Stimulated activated CD4-positive, alpha-beta T cell treated with anti-CD3 and anti-CD28 coated beads, Interleukin-12 subunit alpha, Interleukin-12 subunit beta, amount 100 ng/mL, for 24 hours (primary cell): Measurements from ENCODE around the gene METAP1.
"Not testable (repeated sequence)": the region's sequence is repeated elsewhere in the genome, so short reads cannot be mapped to it uniquely, and the experiment has no call there.

Experiments
- DNase-seq, 2 experiments: peaks; one replicate each; pipeline ENCODE4 v3.0.0-alpha.2; 2020; ENCODE audit warnings: low read depth in 2 of 2

The METAP1 gene

DNA sequence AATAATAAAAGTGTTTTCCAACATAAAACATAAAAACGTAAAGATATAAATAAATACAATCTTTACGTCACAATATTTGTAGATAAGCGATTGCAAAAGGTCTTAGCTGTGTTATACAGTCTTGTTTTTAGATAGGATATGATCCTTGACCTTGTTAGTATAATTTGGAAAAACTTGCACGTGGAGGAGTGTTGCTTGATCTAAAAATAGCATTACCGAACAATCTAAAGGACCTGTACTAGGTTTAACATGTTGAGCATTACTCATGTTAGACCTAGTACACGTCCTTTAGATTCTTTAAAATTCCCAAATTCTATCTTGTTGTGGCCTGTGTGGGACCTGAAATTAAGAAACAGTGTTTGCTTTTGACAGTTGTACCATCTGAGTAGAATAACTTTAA is 1.6 kb downstream of the METAP1 start:
- no peak for DNase-seq

DNA sequence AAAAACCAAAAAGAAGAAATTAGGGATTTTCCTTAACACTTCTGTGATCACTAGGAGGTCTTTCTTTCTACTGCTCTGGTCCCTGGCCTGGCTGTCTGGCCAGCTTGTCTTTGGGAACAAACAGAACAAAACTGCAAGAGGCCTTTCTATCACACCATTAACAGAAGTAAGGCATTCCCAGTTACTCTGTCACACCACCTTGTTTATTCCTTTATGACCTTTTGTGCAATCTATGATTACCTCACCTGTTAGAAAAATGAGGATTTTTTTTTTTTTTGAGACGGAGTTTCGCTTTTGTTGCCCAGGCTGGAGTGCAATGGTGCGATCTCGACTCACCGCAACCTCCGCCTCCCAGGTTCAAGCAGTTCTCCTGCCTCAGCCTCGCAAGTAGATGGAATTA is 3.0 kb downstream of the METAP1 start:
- DNase-seq: no peak

DNA sequence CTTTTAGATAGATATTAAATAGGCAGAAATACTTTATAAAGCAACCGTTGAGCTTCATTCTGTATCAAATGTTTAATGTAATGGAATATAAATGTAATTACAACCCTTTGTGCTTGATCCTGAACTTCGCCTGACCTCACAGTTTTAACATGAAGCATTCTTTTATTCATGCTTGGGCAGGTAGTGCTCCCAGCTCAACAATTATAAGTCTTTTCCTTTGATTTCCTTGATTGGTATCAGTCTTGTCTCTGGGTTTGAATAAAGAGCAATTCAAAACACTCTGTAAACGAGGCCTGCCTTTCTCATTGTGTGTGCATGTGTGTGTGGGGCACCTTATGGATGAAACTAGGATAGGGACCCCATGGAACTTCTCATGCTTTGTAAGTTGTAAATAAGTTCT is 6.8 kb downstream of the METAP1 start:
- no peak for DNase-seq

DNA sequence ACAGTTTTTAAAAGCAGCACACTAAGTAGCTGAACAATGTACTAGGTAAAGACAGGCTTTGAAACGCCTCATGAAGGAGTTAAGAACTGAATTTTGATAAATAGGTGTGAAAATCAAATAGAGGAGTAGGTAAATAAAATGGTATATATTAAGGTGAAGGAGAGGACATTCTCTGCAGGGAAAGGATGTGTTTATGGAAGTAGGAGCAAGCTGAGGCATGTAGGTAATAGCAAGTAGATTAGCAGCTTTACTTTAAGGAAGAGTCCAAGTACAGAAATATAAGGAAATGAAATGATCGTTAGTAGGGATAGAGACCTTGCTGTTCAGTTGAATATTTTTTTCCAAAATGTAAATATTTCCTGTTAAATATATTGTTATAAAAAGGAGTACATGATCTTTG is 12.5 kb downstream of the METAP1 start:
- no peak for DNase-seq

DNA sequence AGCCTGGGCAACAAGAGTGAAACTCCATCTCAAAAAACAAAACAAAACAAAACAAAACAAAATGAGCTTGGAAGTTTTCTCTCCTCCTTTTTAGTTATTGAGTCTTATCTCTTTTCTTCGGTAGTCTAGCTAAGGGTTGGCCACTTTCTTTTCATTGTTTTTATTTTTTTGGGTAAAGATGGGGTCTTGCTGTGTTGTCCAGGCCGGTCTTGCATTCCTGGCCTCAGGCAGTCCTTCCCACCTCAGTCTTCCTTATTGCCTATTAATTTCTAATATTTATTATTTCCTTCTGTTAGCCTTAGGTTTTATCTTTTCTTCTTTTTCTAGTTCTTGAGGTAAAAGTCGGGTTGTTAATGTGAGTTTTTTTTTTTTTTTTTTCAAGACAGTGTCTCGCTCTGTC is 16.4 kb downstream of the METAP1 start:
- DNase-seq: no peak

DNA sequence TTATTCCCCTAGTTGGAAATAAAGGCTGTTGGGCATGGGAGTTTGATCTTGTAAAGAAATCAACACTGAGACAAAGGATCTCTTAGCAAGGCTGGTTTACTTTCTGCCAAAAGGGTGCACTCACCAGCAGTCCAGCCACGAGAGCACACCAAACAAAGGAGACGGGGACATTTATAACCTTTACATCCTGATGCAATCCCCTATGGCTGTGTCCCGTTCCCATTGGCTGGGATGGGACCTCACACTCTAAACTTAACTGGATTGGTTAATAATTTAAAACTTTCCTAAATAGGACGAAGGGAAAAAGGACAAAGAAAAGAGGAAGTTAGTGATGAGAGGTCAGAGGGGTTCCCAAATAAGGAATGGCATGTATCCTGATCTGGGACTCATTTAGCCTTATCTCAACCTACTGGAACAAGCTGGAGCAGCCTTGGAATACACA is 17.9 kb downstream of the METAP1 start:
- no peak for DNase-seq

DNA sequence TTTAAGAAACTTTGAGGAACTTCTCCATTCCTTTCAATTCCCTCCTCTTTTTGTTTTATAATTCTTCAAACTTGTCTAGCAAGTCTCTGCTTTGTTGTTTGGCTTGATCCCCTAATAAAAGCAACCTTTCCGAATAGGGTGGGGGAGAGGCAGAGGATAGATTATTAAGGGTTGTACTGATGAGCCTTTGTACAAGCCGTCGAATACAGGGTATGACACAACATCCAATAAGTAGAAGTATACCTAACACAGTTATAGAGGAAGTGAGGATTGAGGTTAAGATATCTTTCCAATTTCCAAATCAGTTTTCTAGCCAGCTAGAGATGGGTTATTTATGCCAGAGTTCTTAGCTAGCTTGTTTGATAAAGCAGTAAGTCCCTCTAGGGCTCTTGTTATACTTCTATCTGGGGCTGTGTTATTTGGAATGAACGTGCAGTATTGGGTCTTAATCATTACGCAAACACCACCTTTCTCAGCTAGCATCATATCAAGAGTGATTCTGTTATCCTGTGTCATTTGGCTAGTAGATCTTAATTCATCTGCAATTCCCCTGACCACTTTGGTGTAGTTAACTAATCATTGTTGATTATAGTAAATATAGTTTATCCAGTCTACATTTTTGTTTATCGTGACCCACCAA is 18.5 kb downstream of the METAP1 start:
- DNase-seq: no peak

DNA sequence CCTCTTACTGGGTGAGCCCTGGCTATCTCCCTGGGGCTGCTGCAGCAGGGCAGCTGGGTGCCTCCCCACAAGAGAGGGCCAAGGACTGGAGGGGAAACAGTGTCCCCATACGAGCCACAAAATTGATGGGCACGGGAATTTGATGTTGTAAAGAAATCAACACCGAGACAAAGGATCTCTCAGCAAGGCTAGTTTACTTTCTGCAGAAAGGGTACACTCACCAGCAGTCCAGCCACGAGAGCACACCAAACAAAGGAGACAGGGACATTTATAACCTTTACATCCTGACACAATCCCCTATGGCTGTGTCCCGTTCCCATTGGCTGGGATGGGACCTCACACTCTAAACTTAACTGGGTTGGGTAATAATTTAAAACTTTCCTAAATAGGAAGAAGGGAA is 25.9 kb downstream of the METAP1 start:
- no peak for DNase-seq

DNA sequence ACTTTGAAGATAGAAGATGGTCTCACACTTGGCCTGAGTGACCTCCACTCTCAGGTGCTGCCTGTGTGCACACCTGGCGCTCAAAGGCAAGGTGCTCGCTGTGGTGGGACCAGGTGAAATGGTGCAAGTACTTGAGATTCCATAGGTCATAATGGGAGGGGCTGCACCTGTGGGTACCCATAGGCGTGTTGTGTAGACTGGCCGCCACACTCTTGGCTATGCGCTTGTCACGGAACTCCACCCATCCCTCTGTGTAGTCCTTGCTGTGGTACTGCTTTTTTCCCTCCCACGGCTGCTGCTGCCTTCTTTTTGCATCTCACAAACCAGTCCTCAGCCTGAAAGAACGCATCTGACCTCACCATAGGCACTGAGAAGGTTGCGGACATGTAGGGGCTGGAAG is 27.0 kb downstream of the METAP1 start:
- DNase-seq: no peak

DNA sequence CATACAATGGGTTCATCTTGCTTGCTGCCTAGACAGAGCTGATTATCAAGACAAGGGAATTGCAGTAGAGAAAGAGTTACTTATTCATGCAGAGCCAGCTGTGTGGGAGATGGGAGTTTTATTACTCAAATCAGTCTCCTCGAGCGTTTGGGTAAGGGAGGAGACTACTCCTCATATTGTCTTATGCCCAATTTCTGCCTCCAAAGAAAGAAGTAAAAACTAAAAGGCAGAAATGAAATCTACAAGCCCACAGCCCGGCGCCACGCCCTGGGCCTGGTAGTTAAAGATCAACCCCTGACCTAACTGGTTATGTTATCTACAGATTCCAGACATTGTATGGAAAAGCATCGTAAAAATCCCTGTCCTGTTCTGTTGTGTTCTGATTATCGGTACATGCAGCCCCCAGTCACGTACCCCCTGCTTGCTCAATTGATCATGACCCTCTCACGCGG is 28.3 kb downstream of the METAP1 start:
- DNase-seq: not testable (repeated sequence)

DNA sequence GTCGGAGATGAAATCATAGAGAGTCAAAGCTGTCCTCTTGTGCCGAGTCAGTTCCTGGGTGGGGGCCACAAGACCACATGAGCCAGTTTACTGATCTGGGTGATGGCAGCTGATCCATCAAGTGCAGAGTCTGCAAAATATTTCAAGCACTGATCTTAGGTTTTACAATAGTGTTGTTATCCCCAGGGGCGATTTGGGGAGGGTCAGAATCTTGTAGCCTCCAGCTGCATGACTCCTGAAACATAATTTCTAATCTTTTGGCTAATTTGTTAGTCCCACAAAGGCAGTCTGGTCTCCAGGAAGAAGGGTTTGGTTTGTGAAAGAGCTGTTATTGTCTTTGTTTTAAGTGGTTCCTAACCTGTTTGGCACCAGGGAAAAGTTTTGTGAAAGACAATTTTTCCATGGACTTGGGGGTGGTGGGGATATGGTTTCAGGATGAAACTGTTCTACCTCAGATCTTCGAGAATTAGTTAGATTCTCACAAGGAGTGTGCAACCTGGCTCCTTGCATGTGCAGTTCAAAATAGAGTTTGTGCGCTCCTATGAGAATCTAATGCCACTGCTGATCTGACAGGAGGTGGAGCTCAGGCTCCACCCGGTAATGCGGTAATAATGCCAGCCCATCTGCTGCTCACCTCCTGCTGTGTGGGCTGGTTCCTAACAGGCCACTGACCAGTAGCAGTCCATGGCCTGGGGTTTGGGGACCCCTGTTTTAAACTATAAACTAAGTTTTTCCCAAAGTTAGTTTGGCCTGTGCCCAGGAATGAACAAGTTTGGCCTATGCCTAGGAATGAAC is 29.2 kb downstream of the METAP1 start:
- DNase-seq: no peak

DNA sequence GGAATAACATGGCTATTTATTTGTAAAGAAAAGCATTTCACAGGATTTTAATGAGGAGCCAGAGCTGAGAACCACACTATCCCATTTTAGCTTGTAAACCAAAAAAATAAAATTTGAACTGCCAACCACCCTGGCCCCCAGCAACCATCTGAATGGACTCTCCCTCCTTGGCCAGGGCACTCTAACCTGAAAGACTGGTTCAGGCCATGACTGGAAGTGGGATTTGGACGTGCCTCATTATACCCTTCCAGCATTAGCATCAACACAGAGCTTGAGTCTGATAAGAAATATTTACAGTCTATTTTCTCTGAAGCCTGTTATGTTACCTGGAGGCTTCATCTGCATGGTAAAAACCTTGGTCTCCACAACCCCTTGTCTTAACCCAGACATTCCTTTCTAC is 30.0 kb downstream of the METAP1 start:
- no peak for DNase-seq

DNA sequence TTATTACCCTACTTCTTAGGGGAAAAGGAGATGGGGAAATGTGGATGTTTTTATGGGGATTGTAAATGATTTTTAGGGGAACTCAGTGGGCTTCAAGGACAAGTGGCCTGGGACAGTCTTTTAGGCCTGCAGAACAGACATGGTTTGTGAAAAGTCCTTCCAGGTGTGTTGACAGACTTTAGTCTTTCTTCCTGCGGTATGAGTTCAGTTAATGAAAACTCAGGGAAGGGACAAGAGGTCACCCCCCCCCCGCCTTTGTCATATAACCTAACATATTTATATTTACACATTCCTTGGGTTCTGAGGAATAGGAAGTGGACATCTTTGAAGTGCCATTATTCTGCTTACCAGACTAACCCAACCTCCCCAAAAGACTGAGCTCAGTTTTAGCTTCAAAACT is 31.8 kb downstream of the METAP1 start:
- DNase-seq: no peak

DNA sequence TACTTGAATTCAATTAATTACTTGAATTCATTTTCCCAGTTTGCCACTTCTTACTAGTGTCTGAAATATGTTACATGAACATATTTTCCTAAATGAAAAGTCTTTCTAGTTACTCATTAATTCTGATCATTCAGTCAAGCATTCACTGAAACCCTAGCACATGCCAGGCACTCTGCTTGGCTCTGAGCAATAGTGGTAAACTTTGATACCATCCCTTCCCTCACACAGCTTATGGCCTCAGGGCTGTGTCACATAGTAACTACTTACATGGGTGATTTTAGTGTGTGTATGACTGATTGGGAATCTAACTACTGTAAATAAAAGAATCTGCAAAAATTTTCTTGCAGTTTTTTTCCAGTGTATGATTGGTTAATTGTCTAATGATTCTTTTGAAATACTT is 32.7 kb downstream of the METAP1 start:
- no peak for DNase-seq

DNA sequence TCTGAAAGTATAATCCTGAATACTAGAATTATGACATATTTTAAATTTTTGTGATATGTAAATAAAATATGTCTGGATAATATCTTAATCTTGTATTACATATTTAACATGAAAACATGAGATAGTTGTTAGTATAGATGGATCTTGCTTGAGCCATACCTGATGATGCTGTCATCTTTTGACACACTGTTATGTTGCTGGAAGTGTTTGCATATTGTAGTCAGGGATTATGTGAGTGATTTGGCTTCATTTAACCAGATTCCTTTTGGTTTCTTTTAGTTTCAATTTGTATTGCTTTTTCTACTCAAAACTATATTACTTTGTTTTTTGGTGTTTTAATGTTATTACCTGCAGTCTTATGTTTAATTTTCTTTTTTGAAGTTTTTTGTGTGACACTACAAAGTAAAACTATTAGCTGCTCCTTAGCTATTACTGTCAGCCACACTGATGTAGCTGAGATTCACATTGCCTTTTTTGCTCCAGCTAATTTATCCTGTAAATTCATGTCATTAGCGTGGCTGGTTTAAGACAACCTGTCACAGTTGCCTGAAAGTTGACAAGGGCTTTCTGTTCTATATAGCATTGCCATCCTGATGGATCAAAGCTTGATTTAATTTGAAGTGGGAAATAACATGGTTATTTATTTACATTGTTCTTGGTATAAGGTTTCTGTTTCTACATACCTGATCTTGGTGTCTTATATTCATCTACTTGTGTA is 33.7 kb downstream of the METAP1 start:
- DNase-seq: no peak

DNA sequence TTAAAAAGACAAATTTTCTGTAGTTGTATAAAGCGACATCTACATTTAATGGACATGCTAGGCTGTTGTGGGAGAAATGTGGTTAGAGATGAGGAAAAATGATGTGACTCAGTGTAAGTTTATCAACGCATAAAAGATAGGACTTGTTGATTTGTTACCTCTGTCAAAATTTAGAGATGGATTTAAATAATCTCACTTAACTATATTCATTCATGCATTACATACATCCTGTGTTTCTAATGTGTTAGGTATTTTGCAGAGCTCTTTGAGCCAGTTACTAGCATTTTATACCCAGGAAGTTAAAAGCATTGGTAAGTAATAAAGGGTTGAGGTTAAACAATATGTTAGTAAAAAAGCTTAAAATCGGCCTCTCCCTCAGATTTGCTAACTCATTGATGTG is 34.3 kb downstream of the METAP1 start:
- no peak for DNase-seq

DNA sequence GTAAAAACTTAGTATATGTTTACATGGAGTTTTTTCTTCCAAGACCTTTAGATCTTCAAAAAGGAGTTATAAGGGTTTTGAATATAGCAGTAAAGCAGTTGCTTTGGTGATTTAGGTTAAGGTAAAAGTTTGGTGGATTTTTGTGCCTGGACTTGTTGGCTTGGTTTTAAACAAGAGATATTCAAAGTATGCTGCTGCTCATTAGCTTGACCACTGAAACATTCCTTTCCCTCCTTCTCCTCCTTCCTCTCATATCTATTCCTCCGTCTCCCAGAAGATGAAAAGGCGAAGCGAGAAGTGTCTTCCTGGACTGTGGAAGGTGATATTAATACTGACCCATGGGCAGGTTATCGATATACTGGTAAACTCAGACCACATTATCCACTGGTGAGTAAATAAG is 38.4 kb downstream of the METAP1 start:
- DNase-seq: no peak

DNA sequence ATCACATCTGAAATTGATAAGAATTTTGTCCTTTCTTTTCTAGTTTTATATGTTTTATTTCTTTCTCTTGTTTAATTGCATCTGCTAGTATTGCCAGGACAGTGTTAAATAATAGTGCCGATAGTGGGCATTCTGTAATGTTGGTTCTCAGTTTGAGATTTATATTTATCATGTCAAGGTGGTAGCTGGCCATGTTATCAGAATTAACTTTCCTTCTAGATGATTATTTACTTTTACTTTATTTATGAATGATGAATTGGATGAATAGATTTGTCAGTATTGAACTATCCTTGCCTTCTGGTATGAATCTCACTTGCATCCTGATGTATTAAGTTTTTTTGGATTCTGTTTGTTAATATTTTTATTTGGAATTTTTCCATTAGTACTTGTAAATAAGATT is 42.7 kb downstream of the METAP1 start:
- DNase-seq: no peak

DNA sequence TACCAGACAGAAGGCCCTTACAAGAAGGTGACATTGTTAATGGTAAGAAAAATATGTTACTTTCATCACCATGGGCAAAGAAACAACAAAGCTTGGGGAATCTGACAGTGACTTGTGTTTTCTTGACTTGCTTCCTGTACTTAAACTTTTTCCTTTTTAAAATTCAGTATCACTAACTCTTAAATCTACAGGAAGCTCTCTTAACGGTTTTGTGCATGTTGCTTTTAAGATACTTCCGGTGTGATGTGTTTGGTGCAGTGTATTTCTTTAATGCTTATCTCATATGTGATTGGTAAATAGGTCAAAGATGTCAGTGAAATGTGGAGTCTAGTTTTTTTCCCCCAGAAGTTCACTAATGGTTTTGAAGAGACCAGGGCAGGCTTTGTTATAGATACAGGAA is 47.8 kb downstream of the METAP1 start:
- DNase-seq: no peak

DNA sequence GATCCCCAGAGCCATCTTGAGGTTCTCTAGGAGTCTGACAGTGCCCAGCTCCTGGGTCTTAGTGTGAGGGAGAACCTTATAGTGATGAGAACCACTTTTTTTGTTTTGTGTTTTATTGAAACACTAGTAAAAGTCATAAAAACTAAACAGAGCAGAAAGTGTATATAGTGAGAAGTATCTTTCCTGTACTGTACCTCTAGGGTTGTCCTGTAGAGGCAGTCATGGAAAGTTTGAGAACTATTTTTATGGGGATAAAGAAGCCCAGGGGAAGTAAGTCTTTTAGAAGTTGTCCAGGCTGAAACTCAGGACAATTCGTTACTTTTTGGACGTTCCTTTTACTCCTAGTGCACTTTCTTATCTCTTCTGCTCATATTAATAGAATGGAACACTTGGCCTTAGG is 52.2 kb downstream of the METAP1 start:
- no peak for DNase-seq

DNA sequence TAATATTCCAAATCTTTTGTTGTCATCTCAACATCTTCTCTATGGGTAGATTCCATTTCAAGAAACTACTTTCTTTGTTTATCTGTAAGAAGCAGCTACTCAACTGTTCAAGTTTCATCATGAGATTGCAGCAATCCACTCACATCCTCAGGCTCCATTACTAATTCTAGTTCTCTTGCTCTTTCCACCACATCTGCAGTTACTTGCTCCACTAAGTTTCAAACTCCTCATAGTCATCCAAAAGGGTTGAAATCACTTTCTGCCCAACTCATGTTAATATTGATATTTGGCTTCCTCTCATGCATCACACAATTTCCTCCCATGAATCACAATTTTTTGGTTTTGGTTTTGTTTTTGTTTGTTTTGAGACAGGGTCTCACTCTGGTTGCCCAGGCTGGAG is 57.4 kb downstream of the METAP1 start:
- no peak for DNase-seq

DNA sequence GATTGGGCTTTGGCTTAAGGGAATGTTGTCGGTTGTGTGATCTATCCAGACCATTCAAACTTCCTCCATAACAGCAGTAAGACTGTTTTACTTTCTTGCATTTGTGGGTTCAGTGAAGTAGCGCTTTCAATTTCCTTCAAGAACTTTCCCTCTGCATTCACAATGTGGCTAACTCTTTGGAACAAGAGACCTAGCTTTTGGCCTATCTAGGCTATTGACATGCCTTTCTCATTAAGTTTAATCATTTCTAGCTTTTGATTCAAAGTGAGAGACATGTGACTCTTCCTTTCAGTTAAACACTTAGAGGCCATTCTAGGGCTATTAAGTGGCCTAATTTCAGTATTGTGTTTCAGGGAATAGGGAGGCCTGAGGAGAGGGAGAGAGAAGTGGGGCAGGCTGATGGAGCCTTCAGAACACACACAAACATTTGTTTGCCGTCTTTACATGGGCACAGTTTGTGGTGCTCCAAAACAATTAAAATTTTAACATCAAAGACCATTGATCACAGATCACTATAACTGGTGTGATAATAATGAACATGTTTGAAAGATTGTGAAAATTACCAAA is 59.0 kb downstream of the METAP1 start:
- DNase-seq: no peak

DNA sequence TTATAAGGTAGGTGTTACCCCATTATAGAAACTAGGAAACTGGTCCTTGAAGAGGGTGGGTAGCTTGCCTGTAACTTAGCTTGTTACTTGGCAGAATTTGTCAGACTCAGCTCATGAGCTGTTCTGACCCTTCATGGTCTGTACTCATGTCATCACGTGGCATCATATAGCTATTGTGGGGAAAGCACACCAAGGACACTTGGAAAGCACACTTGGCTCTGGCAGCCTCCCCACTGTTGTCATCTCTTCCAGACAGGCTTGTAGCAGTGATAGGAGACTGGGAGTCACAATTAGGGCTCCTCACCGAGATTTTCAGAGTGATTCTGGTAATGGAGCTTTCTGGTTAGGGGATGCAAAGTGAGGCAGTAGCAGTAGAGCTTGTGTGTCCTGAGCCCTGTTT is 62.7 kb downstream of the METAP1 start:
- no peak for DNase-seq
